ENCODE measurements around the gene CDK11A.
A peak's percentile ranks its signal among the peaks of the same experiment; 100 is the strongest.

Gene CDK11A

GRCh38 chr1:1724035-1724864 is at the start of gene CDK11A:
TSS of gene CDK11A (minus strand) at chr1:1724357. CDS start at chr1:1722818, 1,539 bp downstream.
- FAIRE-seq, result peak; percentile 87

GRCh38 chr1:1773874-1774273 is 49.7 kb upstream of the CDK11A start:
- FAIRE-seq, result no peak

GRCh38 chr1:1771096-1771495 is 46.9 kb upstream of the CDK11A start:
- FAIRE-seq, result no peak

- no peak for FAIRE-seq
Observed at GRCh38 chr1:1770102-1770501, 45.9 kb upstream of the CDK11A start.

GRCh38 chr1:1768249-1768992 is 44.3 kb upstream of the CDK11A start:
- FAIRE-seq, result no peak

- FAIRE-seq, result no peak
Observed at GRCh38 chr1:1764876-1765470, 40.8 kb upstream of the CDK11A start.

GRCh38 chr1:1763657-1764621 is 39.8 kb upstream of the CDK11A start:
- no peak for FAIRE-seq

- FAIRE-seq, result no peak
Observed at GRCh38 chr1:1761504-1762376, 37.6 kb upstream of the CDK11A start.

GRCh38 chr1:1760715-1761114 is 36.6 kb upstream of the CDK11A start:
- FAIRE-seq, result no peak

- no peak for FAIRE-seq
Observed at GRCh38 chr1:1760345-1760650, 36.1 kb upstream of the CDK11A start.

- no peak for FAIRE-seq
Observed at GRCh38 chr1:1759456-1760344, 35.5 kb upstream of the CDK11A start.

GRCh38 chr1:1758692-1759455 is 34.7 kb upstream of the CDK11A start:
- FAIRE-seq, result no peak

- no peak for FAIRE-seq
Observed at GRCh38 chr1:1758059-1758621, 34.0 kb upstream of the CDK11A start.

- no peak for FAIRE-seq
Observed at GRCh38 chr1:1757422-1758058, 33.4 kb upstream of the CDK11A start.

- FAIRE-seq, result no peak
Observed at GRCh38 chr1:1756661-1757421, 32.7 kb upstream of the CDK11A start.

GRCh38 chr1:1755852-1756251 is 31.7 kb upstream of the CDK11A start:
- FAIRE-seq, result no peak

- no peak for FAIRE-seq
Observed at GRCh38 chr1:1755426-1755825, 31.3 kb upstream of the CDK11A start.

Data from A204.1 (cell line).